ENCODE measurements around the gene PHLPP1.
A peak's percentile ranks its signal among the peaks of the same experiment; 100 is the strongest.
"Not testable (repeated sequence)": the region's sequence is repeated elsewhere in the genome, so short reads cannot be mapped to it uniquely, and the experiment has no call there.

PHLPP1 gene

DNA sequence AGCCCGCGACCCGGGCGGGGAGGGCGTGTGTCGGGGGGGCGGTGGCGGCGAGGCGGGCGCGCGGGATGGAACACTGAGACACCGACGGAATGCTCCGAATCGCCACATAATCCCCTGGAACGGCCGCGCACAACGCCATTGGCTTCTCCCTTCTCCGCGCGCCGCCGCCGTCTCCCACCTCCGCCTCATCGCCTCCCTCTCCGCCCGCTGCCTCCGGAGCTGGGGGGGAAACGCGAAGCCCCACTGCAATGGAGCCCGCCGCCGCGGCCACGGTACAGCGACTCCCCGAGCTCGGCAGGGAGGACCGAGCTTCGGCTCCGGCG is at the start of gene PHLPP1:
PHLPP1 (plus strand) TSS at position 106 of the 323 bp plus-strand sequence; CDS start at position 249, 143 bp downstream.
- DNase-seq: no peak

DNA sequence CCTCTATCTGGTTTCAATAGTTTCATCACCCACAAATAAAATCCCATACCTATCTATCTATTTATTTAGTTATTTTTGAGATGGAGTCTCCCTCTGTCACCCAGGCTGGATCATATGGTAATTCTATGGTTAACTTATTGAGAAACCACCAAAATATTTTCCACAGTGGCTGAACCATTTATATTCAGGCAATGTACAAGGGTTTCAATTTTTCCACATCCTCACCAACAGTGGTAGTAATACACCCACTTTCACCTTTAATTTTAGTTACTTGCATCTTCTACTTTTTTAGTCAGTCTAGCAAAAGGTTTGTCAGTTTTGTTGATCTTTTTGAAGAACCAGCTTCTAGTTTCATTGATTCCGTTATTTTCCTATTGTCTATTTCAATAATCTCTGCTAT is 46.1 kb upstream of the PHLPP1 start:
- DNase-seq: no peak

DNA sequence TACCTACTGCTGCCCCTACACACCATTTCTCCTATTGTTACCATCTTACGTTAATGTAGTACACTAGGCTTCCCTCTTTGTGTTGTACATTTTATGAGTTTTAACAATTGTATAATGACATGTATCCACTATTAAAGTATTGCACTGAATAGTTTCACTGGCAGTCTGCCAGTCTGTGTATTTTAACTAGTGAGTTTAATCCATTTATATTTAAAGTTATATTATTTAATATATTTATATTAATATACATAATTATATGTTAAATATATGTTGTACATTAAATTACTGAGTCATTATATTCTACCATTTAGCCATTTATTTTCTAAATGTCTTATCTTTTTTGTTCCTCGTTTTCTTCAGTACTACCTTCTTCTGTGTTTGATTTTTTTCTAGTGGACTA is 44.8 kb upstream of the PHLPP1 start:
- DNase-seq: no peak

DNA sequence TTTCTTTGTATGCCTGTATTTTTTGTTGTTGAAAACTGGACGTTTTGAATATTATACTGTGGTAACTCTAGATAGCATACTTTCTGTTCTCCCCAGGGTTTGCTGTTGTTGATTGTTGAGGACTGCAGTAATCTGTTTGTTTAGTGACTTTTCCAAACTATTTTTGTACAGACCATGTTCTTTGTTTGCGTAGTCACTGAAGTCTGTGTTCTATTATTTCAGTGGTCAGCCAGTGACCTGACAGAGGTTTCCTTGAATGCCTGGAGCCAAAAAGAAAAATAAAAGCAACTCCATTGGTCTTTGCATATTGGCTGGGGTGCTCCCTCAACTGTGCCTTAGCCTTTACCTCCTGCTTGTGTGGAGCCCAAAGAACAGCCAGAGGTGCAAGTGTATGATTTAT is 42.7 kb upstream of the PHLPP1 start:
- no peak for DNase-seq

DNA sequence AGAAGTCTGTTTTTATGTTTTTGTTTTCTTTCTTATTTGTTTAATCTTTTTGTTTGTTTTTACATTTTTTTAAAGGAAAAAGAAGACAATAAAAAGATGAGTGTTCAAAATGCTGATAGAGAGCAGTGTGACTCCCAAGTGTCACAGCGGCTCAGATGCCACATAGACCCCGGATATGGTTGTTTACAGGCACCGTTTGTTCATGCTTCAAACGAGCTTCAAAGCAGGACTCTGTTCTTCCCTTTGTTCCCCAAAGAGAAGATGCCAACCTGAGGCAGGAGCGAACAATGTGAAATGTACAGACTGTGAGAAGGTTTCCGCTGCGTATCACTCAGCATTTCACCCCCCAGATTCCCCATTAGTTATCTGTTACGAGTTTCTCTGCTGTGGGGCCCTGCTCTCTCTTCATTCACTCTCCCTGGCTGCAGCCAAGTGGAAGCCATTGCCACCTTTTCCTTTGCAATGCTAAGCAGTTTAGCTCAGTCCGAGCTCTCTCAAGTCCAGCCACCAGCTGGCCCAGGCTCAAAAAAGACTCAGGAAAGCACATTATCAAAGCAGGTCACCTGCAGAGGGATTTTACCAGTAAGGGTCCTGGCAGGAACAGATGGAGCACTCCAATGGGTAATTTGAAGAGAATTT is 36.4 kb upstream of the PHLPP1 start:
- DNase-seq: no peak

DNA sequence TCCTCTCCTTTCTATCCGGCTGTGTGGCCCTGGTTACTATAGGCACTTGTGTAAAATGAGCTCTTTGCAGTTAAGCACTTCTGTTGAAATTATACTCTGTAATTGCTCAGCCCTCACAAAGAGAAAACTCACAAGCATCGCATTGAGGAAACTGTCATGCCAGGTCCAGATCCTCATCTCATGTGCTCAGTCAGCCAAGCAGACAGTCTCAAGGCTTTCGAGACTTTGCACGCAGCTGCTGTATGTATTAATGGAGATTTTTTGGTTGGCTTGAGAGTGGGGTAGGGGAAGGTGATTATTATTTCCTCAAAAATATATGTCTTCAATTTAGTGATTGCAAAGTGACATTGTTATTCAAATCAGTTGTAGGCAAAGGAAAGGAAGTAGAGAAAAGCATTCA is 33.0 kb upstream of the PHLPP1 start:
- DNase-seq: no peak

DNA sequence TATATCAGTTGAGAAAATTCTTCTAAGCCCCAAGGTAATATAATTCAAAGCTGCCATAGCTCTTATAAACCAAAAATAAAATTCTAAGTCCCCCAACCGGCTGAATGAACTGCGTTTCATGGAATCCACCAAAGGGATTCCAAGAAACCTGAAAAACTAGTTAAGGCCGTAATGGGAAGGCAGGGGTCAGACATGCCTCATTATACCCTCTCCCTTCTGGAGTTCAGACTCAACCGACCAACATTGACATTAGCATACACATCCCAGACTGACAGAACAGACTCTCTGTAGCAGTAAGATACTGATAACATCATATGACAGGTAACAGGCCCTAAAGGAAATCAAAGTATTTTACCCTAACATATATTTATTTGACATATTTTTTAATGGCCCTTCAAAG is 31.4 kb upstream of the PHLPP1 start:
- DNase-seq: no peak

DNA sequence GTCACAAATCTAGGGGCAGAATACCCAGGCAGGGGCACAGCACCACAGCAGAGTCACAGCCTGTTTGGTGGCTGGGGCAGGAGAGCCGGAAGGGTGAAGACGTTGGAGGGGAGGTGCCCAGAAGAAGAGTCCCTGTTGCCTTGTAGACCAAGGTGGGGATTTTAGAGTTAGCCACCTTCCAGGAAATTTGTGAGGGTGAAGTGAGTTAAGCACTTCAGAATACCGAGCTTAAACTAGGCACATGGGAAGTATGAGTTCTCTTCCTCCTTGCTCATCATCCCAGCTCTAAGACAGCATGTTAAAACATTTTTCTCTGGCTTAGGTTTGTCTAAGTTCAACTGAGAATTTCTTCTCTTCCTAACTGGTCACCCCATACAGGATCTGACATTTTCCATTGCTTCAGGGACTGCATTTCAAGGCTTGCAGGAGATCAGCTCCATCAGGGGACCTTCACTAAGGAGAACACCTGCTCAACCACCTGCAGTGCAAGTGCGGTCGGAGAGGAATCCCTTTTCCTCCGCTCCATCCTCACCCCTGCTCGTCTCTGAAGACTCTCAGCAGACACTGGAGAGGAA is 26.5 kb upstream of the PHLPP1 start:
- no peak for DNase-seq

DNA sequence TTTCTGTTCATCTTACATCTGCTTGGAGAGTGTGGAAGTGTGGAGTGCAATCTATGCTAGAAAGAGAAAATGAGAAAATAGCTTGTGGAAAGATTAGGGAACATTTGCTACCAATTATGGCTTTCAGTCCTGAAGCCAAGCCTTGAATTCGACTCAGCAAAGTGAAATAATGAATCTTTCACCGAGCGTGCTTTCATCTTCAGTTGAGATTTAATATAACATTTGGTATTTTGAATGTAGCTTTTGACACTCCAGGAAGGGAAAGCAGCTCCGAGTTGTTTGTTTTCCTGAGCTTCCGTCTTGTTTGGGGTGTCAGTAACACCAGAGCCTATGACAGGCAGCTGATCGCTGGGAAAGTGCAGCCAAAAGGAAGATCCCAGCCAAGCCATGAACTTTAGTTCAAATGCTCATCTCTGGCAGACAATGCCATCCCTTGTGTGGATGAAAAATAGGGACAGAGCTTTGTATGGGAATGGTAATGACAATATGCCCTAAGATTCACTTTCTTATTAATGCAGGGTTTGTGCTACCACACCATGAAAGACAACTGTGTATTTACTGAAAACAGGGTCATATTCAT is 25.0 kb upstream of the PHLPP1 start:
- DNase-seq: no peak

DNA sequence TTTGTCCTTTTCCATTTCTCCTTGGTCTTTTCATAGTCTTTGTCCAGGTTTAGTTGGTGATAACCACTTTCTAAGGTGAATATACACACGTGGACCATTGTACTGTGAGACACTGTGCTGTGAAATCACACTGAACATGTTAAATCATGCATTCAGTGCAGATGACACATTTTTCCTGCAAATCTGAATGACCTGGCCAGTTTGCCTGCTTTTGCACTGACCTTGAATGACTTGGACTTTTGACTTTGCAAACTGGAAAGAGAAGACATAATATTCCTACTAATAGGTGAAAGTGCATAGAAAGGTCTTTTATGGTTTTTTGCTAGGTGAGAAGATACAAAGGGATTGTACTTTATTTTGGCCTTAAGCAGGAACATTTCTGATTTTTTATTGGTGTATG is 21.7 kb upstream of the PHLPP1 start:
- DNase-seq: no peak

DNA sequence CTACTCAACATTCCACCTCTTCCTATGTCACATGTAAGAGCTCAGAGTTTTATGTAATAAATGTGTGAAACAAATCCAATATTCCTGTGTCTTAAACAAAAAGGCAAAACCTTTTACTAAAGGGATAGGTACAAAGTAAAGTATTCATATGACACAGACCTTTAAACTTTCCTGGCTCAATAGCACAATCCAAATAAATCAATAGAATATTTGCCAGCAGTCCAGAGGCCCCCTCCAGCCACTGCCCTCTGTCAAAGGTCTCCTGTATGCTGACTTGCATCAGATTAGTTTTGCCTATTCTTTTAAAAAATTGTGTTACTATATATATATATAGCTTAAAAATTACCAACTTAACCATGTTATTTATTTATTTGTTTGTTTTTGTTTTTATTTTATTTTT is 17.7 kb upstream of the PHLPP1 start:
- DNase-seq: no peak

DNA sequence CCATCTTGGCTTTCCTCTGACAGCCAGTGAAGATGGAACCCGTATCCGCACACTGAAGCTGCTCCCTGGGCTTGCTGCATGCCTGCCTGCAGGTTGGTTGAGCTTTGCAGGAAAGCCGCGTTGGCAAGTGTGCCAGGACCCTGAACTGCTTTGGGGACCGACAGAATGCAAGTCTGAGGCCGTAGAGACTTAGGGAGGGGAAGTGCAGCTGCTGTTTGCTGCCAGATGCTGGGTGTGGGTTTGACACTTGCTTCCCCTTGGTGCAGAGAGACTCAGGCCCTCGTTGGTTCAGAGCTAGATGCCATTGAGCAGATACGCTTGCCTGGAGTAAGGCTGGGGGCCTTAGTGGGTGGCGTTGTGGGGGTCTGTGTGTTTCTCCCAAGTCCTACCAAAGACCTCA is 13.1 kb upstream of the PHLPP1 start:
- DNase-seq: no peak

DNA sequence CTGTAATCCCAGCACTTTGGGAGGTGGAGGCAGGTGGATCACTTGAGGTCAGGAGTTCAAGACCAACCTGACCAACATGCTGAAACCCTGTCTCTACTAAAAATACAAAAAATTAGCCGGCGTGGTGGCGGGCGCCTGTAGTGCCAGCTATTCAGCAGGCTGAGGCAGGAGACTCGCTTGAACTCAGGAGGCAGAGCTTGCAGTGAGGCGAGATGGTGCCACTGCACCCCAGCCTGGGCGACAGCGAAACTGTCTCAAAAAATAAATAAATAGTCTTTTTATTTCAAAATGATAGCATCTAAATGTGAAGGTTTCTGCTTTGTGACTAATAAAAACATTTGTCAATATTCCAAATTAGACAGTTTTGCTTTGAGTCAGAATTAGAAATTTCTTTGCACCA is 8.5 kb upstream of the PHLPP1 start:
- DNase-seq: not testable (repeated sequence)

DNA sequence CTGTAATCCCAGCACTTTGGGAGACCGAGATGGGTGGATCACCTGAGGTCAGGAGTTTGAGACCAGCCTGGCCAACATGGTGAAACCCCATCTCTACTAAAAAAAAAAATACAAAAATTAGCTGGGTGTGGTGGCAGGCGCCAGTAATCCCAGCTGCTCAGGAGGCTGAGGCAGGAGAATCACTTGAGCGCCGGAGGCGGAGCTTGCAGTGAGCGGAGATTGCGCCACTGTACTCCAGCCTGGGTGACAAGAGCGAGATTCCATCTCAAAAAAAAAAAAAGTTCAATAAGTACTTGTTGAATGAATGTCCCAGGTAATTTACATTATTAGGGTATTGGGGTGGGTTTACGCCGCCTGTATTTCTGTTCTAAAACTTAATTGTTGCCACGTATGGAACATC is 5.4 kb upstream of the PHLPP1 start:
- DNase-seq: not testable (repeated sequence)

DNA sequence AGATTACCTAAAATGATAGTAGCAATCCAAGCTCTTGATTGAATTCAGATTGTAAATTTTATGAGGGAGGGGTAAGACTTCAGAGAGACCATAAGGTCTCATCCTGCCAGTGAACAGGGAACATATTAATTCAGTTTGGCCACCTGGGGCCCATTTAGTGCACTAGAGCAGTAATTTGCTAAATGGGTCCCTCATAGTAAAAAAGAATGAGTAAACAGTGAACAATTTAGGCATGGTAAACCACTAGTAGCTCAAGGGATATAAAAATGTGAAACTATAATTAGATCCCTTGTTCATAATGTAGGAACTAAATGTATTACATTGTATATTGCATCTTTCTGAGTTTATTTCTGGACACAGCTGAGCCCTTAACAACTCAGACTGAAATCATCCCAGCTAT is 4.9 kb upstream of the PHLPP1 start:
- peak; percentile 75 for DNase-seq

DNA sequence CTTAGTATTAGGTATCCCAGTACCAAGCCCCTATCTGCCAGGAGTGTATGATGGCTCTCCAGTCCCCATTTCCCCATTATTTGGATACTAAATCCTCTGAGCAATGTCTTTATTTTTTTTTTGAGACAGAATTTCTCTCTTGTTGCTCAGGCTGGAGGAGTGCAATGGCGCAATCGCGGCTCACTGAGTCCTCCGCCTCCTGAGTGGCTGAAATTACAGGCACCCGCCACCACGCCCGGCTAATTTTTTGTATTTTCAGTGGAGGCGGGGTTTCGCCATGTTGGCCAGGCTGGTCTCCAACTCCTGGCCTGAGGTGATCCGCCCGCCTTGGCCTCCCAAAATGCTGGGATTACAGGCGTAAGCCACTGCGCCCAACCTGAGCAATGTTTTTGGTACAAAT is 3.6 kb upstream of the PHLPP1 start:
- DNase-seq: no peak

DNA sequence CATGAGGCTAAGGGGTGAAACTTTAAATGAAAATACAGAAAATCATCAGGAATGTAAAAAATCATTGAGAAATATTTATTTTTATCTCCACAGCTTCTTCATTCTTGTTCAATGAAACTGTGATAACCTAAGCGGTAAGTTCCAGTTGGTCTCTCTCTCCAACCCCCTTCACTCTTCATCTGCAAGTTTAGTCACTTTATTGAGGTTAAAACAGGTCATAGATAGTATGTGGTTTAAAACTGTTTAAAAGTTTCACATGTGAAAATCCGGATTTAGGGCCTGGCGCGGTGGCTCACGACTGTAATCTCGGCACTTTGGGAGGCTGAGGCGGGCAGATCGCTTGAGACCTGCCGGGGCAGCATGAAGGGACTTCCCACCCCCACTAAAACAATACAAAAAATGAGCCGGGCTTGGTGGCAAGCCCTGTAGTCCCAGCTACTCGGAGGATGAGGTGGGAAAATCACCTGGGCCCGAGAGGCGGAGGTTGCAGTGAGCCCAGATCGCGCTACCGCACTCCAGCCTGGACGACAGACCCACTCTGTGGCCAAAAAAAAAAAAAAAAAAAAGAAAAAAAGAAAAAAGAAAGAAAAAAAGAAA is 1.6 kb upstream of the PHLPP1 start:
- DNase-seq: no peak

DNA sequence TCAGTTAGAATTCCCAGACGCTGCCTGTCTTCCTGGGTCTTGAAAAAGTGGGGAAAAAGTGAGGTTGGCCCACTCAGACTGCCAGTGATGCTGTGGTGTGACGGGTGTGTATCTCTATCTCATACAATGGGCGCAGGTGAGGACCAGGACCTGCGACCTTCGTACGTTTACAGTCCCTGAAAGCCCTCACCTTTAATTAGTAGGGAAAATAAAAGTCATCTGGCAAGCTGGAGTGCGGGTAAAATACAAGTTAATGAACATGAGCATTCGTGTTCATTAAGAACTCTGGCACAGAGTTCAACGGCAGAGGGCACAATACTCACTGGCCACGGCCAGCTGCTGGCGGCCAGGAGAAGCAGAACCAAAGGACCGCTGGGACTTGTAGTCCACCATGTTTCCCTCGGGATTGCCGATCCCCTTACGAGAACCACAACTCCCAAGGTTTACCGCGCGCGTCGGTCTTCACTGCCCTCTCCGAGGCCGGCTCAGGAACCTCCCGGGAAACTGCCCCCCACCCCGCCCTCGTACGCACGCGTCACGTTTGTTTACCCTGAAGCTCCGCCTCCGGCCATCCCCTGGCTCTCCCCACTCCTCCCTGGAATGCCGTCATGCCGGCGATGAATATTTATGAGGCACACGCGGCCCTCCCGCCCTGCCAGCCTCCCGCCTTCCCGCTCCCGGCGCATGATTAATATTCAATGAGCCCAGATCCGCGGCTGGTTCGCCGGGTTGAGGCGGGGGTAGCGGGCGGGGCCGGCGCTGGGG is 488 bp upstream of the PHLPP1 start:
- DNase-seq: peak; percentile 100

DNA sequence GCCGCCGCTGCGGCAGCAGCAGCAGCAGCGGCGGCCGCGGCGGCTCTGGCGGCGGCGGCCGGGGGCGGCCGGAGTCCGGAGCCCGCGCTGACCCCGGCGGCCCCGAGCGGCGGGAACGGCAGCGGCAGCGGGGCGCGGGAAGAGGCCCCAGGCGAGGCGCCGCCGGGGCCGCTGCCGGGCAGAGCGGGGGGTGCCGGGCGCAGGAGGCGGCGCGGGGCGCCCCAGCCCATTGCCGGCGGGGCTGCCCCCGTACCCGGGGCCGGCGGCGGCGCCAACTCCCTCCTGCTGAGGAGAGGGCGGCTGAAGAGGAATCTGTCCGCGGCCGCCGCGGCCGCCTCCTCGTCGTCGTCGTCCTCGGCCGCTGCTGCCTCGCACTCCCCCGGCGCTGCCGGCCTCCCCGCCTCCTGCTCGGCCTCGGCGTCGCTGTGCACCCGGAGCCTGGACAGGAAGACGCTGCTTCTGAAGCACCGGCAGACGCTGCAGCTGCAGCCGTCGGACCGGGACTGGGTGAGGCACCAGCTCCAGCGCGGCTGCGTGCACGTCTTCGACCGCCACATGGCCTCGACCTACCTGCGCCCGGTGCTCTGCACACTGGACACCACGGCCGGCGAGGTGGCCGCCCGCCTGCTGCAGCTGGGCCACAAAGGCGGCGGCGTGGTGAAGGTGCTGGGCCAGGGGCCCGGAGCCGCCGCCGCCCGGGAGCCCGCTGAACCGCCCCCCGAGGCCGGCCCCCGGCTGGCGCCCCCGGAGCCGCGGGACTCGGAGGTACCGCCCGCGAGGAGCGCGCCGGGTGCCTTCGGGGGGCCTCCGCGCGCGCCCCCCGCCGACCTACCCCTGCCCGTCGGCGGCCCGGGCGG is 646 bp downstream of the PHLPP1 start:
- DNase-seq: peak; percentile 72

DNA sequence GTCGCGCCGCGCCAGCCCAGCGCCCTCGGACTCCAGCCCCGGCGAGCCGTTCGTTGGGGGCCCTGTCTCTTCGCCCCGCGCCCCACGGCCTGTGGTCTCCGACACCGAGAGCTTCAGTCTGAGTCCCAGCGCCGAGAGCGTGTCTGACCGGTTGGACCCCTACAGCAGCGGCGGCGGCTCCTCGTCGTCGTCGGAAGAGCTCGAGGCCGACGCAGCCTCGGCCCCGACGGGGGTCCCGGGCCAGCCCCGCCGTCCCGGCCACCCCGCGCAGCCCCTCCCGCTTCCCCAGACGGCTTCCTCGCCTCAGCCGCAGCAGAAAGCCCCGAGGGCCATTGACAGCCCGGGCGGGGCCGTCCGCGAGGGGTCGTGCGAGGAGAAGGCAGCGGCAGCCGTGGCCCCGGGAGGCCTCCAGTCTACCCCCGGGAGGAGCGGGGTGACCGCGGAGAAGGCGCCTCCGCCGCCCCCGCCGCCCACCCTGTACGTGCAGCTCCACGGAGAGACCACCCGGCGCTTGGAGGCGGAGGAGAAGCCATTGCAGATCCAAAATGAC is 1.4 kb downstream of the PHLPP1 start:
- DNase-seq: peak; percentile 38

DNA sequence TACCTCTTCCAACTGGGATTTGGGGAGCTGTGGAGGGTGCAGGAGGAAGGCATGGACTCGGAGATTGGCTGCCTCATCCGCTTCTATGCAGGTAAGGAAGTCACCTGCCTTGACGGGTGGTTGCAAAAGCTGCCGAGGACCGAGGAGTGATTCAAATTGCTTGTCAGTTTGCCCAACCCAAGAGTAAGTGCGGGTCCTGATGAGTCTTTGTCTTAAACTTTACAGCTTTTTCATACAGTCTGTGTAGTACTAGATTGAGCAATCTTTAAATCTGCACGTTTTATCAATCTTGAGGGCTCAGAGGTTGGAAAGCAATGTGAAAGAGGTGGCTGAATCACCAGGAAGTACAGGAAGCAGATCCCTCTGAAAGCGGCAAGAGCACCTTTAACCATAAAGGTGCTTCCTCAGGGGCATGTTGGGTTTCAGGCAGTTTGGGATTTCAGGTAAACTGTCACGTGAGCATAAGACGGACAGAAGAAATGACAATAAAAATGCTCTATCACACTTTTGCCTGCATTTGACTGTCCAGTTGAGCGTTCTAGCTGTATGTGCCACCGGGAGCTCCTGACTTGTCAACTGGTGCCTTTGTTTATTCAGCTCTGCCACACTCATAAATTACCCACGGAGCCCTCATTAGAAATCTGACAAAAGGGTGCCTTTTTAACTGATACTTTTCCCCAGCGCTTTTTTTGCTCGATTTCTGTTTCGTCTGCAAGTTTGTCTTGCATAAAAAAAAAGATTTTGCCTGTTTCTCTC is 2.0 kb downstream of the PHLPP1 start:
- DNase-seq: peak; percentile 60

All from HCEC 1CT (cell line).